OCI-M1 (cell line): ENCODE data around the gene LINC01488.
A peak's percentile ranks its signal among the peaks of the same experiment; 100 is the strongest.

Experiments
- DNase-seq: peaks from one replicate; lab custom pipeline; 2025; lab: John Stamatoyannopoulos, UW

The LINC01488 gene

DNA sequence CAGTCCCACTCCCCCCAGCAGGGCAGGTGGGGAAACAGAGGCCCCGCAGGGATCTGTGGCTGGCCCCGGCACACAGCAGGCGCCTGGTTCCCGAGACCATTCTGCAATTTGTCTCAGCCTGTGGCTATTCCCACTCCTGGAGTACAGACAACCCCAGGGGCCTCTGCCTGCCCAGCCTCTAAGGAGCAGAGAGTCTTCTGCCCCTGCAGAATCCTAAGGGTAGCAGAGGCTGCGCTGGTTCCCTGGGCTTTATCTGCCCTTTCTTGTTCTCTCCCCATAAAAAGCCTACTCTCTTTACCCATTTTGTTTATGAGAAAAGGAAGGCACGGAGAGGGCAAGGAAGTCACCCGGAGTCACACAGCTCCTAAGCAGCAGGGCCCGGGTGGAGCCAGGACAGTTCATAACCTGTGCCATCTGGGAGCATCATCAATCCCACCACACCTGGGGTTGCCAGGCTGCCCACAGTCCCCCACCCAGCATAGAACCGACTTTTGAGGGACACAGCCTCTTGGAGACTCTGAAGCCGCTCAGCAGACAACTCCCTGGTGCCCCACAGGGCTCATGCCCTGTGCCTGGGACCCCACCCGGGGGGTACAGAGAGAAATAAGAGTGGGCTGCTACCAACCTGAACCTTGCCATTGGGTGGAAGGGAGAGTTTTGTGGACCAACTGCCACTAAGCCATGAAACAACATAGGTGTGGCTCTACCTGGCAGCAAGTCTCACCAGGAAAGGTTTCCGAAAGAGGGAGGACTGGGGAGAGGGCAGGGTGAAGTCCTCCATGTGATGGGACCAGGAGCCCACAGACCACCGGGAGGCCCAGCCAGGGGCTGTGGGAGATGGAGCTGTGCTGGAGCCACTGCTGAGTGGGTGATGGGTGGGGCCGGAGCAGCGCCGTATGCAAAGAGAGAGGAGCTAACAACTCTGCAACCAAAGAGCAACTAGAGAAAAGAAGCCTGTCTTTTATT, 17.2 kb upstream of the LINC01488 start:
- DNase-seq, result no peak

DNA sequence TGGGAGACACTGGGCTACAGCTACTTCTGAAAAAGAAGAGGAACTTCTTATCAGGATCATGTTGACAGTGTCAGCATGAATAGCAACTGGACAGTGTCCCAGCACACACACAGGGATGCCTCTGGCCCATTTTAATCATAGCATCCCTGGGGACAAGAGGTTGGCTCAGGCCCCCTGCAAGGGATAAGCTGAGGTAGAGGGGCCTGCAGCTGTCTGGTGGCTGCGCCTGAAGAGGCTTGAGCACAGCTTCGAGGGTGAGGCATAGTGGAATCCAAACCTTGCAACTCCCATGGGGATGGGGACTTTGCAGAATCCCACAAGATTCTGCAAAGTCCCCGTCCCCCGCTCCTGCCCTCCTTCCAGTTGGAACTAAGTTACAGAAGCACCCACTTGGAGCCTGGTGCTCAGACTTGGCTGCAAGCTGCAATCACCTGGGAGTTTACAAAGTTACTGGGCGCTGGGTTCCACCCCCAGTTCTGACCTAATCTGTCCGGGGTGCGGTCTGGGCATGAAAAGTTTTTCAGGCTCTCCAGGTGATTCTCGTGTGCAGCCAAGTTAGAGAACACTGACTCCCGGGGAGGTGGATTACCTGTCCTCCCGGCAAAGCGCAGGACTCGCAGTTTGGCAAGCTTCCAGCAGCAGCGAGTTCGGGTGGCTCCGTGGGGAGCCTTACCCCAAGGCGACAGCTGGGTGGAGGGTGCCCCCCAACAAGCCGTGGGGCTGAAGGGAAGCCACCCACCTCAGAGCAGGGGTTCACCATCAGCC, 16.0 kb upstream of the LINC01488 start:
- DNase-seq, result peak; percentile 63

DNA sequence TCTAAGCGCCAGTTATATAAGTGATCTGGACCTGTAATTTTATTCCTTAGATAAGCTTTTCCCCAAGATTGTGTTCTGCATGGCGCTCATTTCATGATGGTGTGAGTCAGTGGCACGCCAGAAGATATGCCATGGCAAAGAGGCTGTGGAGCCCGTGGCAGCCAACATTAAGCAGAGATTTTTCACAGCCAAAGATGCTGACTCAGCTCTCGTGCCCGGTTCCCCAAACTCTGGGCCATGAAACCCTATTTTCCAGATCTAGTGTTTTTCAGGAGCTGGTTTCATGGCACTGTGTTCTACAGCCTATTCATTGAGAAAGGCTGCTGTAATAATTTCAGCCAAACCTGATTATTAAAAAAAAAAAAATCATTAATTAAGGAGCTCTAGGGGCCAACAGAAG, 15.4 kb upstream of the LINC01488 start:
- no peak for DNase-seq

GRCh38 chr11:69467196-69467595, 14.3 kb upstream of the LINC01488 start:
- DNase-seq, result no peak

DNA sequence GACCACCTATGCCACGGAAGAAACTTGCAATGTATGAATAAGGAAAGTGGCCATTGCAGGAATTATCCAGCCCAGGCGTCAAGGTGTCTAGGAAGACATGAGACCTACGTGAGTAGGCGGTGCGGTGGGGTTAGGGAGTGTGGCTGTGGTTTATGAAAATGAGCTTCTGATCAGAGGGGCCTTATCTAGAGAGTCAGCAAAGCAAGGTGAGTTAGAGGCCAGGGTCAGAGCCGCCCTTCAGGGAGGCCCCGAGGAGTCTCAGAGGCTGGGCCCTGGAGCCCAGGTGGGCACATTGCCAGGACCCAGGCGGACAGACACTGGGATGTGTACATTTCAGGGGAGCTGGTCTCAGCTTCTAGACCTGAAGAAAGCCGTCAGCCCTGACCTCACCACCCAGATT, 13.8 kb upstream of the LINC01488 start:
- peak; percentile 64 for DNase-seq

DNA sequence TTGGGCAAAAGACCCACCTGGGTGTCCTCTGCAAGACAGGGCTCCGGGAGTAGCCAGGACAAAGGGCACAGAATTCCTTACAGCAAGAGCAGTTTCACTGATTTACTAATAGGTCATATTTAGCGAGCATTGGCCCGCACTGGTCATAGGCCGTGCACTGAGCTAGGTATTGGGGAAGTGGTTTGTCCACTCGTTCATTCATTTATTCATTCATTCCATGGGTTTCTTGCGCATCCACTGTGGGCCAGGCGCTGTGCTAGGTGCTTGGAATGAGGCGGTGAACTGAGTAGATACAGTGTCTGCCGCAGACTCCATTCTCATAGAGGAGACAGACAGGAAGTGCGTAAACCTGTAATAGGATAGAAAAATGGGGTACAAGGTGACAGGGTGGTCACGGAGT, 13.2 kb upstream of the LINC01488 start:
- DNase-seq, result no peak

DNA sequence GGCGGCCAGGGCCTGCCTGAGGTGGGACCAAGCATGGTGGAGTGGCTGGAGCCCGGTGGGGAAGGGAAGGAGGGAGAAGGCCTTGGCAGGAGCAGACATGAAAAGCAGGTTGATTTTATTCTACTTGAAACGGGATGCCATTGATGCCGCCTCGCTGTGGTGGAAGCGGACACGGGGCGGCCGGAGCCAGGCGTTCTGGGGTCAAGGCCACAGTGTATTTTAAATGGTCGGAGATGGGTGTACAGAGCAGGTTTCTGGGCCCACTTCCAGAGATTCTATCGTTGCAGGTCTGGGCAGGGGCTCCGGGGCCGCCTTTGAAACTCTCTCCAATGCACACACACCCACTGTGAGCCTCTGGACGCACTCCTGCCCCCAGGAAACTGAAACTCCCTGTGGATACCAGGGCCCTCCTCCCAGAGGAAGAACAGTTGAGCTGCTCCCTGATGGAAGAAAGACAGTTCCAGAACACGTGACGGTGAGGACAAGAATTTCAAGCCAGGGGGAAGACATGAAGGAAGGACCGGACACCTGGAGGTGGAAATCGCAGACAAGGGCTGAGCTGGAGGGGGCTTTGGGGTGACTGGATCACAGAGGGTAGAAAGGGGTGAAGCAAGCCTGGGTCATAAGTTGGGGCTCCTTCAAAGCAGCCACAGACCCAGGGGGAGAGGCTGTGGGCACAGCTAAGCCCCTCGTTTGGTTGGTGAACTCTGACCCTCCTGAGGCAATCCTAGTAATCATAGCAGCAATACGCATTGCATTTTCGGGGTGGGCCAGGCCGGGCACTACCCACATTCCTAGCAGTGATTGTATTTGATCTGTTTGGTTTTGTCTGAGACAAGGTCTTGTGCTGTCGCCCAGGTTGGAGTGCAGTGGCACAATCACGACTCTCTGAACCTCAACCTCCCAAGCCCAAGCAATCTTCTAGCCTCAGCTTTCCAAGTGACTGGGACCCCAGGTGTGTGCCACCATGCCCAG, 12.3 kb upstream of the LINC01488 start:
- no peak for DNase-seq

DNA sequence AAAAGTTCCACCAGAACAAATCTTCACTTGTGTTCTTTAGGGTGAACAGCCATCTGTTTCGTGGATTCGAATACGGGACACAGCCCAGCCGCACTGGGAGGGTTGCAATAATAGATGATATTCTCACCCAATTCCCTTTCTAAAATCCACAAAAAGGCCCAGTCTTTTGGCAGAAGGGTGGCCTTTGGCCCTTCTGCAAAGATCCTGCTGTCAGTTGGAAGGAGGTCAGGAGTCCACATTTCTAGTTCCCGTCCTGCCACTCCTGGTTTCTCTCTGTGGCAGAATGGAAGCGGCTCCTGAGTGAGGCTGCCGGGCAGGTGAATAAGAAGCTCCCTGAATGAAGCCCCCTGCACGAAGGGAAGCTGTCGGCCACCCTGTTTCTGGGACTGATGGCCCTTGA, 11.2 kb upstream of the LINC01488 start:
- DNase-seq, result no peak

- no peak for DNase-seq
Observed at GRCh38 chr11:69470793-69471728, 10.4 kb upstream of the LINC01488 start.

DNA sequence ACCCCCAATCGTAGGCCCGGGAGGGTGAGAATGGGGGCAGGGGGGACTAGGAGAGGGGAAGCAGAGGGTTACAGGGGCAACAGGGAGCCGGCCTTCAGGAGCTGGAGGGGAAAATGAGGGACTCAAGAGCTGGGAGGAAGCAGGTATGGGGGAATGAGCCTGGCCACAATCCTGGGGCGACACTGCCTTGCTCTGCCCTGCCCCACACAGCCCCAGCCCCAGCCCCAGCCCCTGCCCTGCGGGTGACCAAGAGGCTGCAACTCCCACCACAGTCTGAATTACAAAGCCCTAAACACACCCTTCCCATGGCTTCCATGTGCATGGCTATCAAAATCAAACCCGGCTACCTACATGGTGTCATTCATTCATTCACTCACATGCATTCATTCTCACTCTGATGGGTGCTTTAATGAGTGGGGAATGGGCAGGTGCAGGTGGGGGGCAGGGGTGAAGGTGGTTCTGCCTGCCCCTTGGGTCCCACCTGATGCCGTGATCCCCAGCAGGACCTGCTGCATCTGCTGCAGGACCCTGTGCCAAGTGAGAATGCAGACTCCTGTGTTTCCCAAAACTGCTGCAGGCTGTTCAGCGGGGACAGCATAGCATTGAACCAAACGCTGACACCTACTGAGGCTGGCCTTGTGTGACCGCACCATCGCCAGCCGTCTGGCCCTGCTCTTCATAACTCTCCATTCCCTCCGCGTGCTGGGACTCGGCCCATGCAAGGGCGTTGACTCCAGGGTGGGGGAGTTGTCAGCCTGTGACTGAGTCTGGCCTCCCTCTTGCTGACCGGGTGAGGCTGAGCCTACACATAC, 9.5 kb upstream of the LINC01488 start:
- no peak for DNase-seq

GRCh38 chr11:69472541-69473275, 8.8 kb upstream of the LINC01488 start:
- no peak for DNase-seq

DNA sequence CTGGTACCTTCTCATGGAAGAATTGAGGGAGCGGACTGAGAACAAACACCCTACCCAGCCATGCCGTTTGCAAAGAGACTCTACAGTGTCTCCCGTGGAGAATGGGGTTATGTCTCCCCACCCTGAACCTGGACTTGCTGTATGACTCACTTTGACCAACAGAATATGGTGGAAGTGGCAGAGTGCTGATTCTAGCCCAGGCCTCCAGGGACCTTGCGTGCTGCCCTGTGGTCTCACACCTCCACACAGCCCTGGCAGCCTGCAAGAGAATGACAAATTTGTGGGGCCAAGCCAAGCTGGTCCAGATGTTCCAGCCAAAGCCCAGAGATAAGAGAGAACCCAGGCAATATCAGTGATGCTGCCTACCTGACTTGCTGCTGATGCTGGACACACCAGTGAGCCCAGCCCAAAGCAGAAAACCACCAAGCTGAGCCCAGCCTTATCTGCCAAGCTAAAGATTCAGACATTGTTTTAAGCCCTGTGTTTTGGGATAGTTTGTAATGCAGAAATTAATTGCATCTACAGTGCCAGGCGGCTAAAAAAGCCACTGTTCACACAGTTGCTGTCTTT, 8.1 kb upstream of the LINC01488 start:
- no peak for DNase-seq

- no peak for DNase-seq
Observed at GRCh38 chr11:69474736-69475135, 6.7 kb upstream of the LINC01488 start.

- DNase-seq, result no peak
Observed at GRCh38 chr11:69475141-69475865, 6.2 kb upstream of the LINC01488 start.

DNA sequence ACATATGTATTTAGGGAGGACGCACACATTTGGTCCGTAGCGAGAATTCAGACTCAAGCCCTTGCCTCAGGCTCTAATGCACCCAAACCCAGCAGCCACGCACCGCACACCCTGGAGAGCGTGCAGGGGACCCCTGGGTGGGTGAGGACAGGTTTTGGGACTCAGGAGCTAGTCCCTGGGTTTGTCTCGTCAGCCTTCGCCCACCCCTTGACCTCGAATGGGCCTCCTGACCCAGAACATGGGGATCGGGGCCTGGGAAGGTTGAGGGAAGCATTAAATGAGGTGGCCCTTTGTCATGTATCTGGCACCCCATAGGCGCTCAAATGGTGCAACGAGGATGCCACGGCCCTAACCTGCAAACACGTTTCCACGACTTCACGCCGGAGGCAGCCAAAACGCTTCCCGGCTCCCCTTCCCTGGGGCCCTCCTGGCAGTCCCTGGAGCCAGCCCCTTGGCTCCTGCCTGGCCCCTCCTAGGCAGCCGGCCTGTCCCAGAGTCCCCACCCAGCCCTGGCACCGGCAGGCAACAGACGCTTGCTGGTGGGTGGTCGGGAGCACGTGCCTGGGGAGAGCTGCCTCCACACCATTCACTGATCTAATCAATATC, 5.5 kb upstream of the LINC01488 start:
- DNase-seq, result no peak

- DNase-seq, result no peak
Observed at GRCh38 chr11:69476509-69476961, 4.9 kb upstream of the LINC01488 start.

- no peak for DNase-seq
Observed at GRCh38 chr11:69477086-69477485, 4.4 kb upstream of the LINC01488 start.
